ENCODE data around the gene ZBED4.

ZBED4 gene

DNA sequence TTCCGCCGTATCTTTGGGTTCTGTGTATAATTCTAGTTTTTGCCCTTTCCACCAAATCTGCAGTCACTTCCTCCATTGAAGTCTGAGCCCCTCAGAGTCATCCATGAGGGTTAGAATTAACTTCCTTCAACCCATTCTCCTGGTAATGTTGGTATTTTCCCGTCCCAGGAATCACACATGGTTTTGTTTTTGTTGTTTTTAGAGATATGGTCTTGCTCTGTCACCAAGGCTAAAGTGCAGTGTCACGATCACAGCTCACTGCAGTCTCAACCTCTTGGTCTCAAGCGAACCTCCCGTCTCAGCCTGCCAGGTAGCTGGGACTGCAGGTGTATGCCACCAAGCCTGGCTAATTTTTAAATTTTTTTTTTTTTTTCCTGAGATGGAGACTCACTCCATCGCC is 18.7 kb downstream of the ZBED4 start:
- peaks cover 49% of the 10 kb centered on the region for H3K36me3 Mint-ChIP-seq (ENCODE audit: low read depth)
- DNase-seq (no peak), ATAC-seq (no peak)
- H3K4me1 Mint-ChIP-seq: peaks cover 51% of the 10 kb centered on the region
- no peak overlapping the region for H3K27ac Mint-ChIP-seq
- H3K9me3 Mint-ChIP-seq: peaks cover 15% of the 10 kb centered on the region
- H3K27me3 Mint-ChIP-seq: no peaks in the 10 kb centered on the region
- no peak overlapping the region for H3K4me3 Mint-ChIP-seq

DNA sequence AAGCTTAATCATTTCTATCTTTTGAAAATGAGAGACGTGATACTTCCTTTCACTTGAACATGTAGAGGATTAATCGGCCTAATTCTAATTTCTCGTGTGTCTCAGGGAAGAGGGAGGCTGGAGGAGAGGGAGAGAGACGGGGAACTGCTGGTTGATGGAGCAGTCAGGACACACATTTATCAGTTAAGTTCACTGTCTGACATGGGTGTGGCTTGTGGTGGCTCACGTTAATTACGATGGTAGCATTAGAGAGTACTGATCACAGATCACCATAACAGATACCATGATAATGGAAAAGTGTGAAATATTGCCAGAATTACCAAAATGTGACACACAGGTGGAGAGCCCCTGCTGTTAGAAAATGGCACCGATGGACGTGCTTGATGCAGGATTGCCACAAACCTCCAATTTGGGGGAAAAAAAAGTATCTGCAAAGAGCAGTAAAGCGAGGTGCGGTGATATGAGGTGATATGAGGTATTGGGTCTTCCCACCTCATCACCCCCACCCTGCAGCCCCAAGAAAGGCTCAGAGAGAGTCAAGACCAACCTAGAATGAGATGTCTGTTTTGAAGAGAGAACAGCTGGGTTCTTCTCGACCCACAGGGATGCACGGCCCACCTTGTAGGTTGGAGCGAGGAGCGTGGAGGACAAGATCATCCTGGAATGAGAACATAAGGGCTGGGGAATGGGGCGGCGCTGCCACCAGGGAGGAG is 19.7 kb downstream of the ZBED4 start:
- DNase-seq (no peak), ATAC-seq (no peak)
- no peak overlapping the region for H3K4me3 Mint-ChIP-seq
- H3K27ac Mint-ChIP-seq: no peak overlapping the region
- H3K9me3 Mint-ChIP-seq: peaks cover 15% of the 10 kb centered on the region
- H3K36me3 Mint-ChIP-seq (ENCODE audit: low read depth): peaks cover 46% of the 10 kb centered on the region
- H3K4me1 Mint-ChIP-seq: peaks cover 40% of the 10 kb centered on the region
- no peaks in the 10 kb centered on the region for H3K27me3 Mint-ChIP-seq

DNA sequence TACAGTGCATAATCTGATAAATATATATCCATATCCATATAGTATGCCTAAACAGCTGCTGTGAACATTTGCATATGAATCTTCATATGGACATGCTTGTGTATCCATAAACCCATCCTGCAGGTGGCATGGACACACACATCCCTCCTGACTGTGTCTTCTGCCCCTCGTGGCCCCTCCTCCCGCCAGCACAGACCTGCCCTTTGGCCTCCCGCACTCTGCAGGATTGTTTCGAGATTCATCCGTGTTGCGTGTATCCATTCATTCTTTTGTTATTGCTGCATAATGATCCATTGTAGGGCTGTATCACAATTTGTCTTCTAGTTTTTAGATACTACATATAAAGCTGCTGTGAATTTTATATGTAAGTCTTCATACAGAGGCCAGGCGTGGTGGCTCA is 24.0 kb downstream of the ZBED4 start:
- ATAC-seq (no peak), DNase-seq (no peak)
- no peak overlapping the region for H3K27ac Mint-ChIP-seq
- peaks cover 30% of the 10 kb centered on the region for H3K4me1 Mint-ChIP-seq
- no peaks in the 10 kb centered on the region for H3K27me3 Mint-ChIP-seq
- peaks cover 30% of the 10 kb centered on the region for H3K36me3 Mint-ChIP-seq (ENCODE audit: low read depth)
- no peak overlapping the region for H3K4me3 Mint-ChIP-seq
- no peaks in the 10 kb centered on the region for H3K9me3 Mint-ChIP-seq

DNA sequence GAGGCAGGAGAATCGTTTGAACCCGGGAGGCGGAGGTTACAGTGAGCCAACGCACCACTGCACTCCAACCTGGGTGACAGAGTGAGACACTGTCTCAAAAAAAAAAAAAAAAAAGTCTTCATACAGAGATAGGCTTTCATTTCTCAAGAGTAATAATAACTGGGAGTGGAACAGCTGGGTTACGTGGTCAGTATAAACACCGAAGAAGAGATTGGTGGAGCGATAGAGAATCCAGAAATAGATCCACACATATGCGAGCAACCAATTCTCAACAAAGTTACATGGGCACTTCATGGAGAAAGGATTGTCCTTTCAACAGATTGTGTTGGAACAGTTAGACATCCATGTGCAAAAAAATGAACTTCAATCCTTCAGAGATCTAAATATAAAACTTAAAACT is 24.6 kb downstream of the ZBED4 start:
- H3K4me1 Mint-ChIP-seq: peaks cover 28% of the 10 kb centered on the region
- H3K9me3 Mint-ChIP-seq: no peaks in the 10 kb centered on the region
- H3K27ac Mint-ChIP-seq: no peak overlapping the region

DNA sequence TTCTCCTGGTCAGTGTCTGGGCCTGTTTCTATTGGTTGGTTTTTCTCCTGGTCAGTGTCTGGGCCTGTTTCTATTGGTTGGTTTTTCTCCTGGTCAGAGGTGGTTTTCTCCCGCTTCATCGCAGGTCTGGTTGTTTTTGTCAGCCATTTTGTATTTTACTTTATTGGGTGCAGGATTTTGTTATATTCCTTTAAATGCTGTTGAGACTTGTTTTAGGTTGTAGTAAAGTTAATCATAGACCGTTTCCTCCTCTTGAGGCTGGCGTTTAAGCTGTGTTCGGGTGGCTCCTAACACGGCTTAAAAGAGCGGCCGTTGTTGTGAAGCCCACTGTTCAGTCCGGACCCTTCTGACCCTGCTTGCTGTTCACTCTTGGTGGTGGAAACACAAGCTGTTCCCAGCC is 26.2 kb downstream of the ZBED4 start:
- no peak overlapping the region for H3K4me3 Mint-ChIP-seq
- no peaks in the 10 kb centered on the region for H3K27me3 Mint-ChIP-seq
- H3K9me3 Mint-ChIP-seq: no peaks in the 10 kb centered on the region
- H3K4me1 Mint-ChIP-seq: peaks cover 22% of the 10 kb centered on the region
- H3K27ac Mint-ChIP-seq: no peak overlapping the region
- ATAC-seq (no peak), DNase-seq (no peak)
- H3K36me3 Mint-ChIP-seq (ENCODE audit: low read depth): peaks cover 33% of the 10 kb centered on the region

More for the DNA sequence above, 24.6 kb downstream of the ZBED4 start:
- Mint-ChIP-seq H3K4me3 (no peak overlapping the region), H3K27me3 (no peaks in the 10 kb centered on the region), H3K36me3 (ENCODE audit: low read depth) (peaks cover 31% of the 10 kb centered on the region)
- no peak for ATAC-seq
- no peak for DNase-seq

DNA sequence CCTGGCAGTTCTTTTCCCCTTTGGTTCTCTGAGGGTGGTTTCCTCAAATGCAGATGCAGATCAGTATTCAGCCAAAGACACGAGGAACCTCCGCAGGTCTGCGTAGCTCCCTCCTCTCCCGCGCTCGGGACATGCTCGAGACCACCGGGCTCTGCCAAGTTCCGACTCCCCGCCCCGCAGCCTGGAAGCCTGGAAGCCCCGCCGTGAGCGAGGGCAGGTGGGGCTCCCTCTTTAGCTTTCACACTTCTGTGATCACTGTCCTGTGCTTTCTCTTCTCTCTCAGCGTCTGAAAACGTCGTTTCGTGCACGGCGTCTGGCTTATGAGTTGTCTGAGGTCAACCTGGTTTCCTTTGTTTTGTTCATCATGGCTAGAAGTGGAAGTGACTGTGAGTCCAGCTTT is 26.6 kb downstream of the ZBED4 start:
- DNase-seq (no peak), ATAC-seq (no peak)
- Mint-ChIP-seq H3K27me3 (no peaks in the 10 kb centered on the region), H3K36me3 (ENCODE audit: low read depth) (peaks cover 32% of the 10 kb centered on the region), H3K27ac (no peak overlapping the region), H3K4me1 (peaks cover 22% of the 10 kb centered on the region), H3K4me3 (no peak overlapping the region), H3K9me3 (no peaks in the 10 kb centered on the region)

DNA sequence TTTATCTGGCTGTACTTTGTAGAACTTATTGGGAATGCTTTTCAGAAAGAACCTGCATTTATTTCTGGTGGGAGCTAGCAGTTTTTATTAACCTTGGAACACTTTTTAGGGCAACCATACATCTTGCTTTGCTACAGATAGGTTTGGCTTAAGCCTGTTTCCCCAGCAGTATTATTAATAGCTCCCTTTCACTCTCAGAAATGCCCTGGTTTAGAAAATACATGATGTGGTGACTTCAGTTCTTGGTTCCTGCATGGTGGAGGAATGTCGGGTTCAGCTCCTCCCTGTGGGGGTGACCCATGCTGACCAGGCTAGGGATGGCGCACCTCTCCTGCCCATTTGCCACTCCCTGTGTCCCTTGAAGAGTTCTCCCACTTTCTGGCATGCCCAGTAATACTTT is 28.2 kb downstream of the ZBED4 start:
- Mint-ChIP-seq H3K9me3 (no peaks in the 10 kb centered on the region), H3K4me3 (no peak overlapping the region), H3K36me3 (ENCODE audit: low read depth) (peaks cover 41% of the 10 kb centered on the region)

DNA sequence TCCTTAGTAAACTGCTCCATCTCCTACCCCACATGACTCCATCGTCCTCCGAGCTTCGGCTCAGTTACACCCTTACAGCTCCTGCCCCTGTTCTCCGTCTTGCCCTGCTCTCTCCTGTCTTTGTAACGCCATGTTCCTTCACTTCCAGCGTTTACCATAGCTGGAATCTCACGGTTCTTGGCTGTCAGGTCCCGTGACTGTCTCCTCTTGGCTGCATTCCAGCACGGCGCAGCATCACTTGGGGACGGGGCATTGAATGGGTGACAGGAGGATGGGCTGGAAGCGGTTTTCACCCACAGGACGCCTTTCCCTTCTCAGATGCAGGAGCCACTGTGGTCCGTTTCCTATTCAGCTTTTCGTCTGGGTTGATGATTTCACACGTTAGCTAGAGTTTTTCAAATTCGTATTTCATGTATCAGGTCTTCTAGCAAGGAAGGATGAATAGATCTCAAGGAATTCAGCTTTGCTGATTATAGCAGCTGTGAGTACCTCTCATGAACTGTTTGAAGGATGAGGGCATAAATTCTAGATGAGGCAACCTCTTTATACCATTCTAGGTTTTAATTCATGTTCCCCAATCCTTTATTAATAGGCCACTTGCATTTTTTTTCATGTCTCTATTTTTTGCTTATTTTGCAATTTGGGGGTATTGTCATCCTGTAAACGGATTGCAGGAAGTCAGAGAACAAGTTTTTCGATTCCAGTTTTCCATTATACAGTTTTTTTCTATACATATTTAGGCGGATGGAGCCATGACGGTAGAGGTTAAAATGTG is 29.1 kb downstream of the ZBED4 start:
- peaks cover 18% of the 10 kb centered on the region for H3K4me1 Mint-ChIP-seq
- no peaks in the 10 kb centered on the region for H3K9me3 Mint-ChIP-seq
- no peak overlapping the region for H3K27ac Mint-ChIP-seq
- no peaks in the 10 kb centered on the region for H3K27me3 Mint-ChIP-seq
- H3K36me3 Mint-ChIP-seq (ENCODE audit: low read depth): peaks cover 48% of the 10 kb centered on the region
- DNase-seq (no peak), ATAC-seq (no peak)
- H3K4me3 Mint-ChIP-seq: no peak overlapping the region

More for the DNA sequence above, 28.2 kb downstream of the ZBED4 start:
- Mint-ChIP-seq H3K27me3 (no peaks in the 10 kb centered on the region), H3K27ac (no peak overlapping the region), H3K4me1 (peaks cover 18% of the 10 kb centered on the region)
- DNase-seq (no peak), ATAC-seq (no peak)

DNA sequence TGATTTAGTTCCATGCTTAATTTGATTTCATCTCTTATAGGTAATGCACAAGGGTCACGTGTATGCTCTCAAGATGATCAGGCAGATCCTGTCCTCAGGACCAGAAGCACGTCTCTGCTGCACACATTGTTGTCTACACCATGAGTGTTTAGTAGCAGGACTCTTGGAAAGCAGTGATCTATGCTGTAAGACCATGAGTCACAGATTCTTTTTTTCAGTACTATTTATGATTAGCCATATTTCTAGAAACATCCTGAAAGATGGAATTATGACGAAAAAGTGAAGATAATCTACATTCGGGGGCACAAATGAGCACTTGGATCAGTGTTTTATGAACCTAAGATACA is 29.6 kb downstream of the ZBED4 start:
- Mint-ChIP-seq H3K36me3 (ENCODE audit: low read depth) (peaks cover 49% of the 10 kb centered on the region), H3K27ac (no peak overlapping the region), H3K4me3 (no peak overlapping the region), H3K4me1 (peaks cover 18% of the 10 kb centered on the region), H3K27me3 (no peaks in the 10 kb centered on the region), H3K9me3 (no peaks in the 10 kb centered on the region)
- ATAC-seq (no peak), DNase-seq (no peak)

DNA sequence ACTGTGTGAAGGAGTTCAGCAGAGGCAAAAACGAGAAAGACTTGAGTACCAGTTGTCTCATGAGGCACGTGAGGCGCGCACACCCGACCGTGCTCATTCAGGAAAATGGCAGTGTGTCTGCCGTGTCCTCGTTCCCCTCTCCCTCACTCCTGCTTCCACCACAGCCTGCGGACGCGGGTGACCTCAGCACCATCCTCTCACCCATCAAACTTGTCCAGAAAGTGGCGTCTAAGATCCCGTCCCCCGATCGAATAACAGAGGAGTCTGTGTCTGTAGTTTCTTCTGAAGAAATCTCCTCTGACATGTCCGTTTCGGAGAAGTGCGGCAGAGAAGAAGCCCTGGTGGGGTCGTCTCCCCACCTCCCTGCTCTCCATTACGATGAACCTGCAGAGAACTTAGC is 30.4 kb downstream of the ZBED4 start:
- ATAC-seq (no peak), DNase-seq (no peak)
- peaks cover 18% of the 10 kb centered on the region for H3K4me1 Mint-ChIP-seq
- no peaks in the 10 kb centered on the region for H3K27me3 Mint-ChIP-seq
- H3K4me3 Mint-ChIP-seq: no peak overlapping the region
- peaks cover 48% of the 10 kb centered on the region for H3K36me3 Mint-ChIP-seq (ENCODE audit: low read depth)
- H3K9me3 Mint-ChIP-seq: no peaks in the 10 kb centered on the region
- no peak overlapping the region for H3K27ac Mint-ChIP-seq

DNA sequence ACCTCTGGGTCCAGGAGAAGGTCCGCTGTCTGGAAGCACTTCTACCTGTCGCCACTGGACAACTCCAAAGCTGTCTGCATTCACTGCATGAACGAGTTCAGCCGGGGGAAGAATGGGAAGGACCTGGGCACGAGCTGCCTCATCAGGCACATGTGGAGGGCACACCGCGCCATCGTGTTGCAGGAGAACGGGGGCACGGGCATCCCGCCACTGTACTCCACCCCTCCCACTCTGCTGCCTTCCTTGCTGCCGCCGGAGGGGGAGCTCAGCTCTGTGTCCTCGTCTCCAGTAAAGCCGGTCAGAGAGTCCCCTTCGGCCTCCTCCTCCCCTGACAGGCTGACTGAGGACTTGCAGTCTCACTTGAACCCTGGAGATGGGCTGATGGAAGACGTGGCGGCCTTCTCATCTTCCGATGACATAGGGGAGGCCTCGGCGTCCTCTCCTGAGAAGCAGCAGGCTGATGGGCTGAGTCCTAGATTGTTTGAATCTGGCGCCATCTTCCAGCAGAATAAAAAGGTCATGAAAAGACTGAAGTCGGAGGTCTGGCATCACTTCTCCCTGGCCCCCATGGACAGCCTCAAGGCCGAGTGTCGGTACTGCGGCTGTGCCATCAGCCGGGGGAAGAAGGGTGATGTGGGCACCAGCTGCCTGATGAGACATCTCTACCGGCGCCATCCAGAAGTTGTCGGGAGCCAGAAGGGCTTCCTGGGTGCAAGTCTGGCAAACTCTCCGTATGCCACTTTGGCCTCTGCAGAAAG is 31.0 kb downstream of the ZBED4 start:
- Mint-ChIP-seq H3K27ac (no peak overlapping the region), H3K4me1 (peaks cover 18% of the 10 kb centered on the region), H3K27me3 (no peaks in the 10 kb centered on the region), H3K4me3 (no peak overlapping the region), H3K36me3 (ENCODE audit: low read depth) (peaks cover 51% of the 10 kb centered on the region), H3K9me3 (no peaks in the 10 kb centered on the region)
- DNase-seq (no peak), ATAC-seq (no peak)

DNA sequence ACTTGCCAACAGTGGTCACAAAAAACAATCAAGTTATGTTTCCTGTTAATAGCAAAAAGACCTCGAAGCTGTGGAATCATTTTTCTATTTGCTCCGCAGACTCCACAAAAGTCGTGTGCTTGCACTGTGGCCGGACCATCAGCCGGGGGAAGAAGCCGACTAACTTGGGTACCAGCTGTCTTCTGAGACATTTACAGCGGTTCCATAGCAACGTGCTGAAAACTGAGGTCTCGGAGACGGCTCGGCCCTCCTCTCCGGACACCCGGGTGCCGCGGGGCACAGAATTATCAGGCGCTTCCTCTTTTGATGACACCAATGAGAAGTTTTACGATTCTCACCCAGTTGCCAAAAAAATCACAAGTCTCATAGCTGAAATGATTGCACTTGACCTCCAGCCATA is 31.6 kb downstream of the ZBED4 start:
- H3K27ac Mint-ChIP-seq: no peak overlapping the region
- no peak for DNase-seq
- H3K9me3 Mint-ChIP-seq: no peaks in the 10 kb centered on the region
- H3K36me3 Mint-ChIP-seq (ENCODE audit: low read depth): peaks cover 57% of the 10 kb centered on the region
- no peaks in the 10 kb centered on the region for H3K27me3 Mint-ChIP-seq
- no peak overlapping the region for H3K4me3 Mint-ChIP-seq
- ATAC-seq: no peak
- peaks cover 12% of the 10 kb centered on the region for H3K4me1 Mint-ChIP-seq

DNA sequence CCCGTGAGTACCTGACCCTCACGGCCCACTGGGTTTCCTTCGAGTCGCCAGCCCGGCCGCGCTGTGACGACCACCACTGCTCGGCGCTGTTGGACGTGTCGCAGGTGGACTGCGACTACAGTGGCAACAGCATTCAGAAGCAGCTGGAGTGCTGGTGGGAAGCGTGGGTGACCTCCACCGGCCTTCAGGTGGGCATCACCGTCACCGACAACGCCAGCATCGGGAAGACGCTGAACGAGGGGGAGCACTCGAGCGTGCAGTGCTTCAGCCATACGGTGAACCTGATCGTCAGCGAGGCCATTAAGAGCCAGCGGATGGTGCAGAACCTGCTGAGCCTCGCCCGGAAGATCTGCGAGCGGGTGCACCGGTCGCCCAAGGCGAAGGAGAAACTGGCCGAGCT is 32.2 kb downstream of the ZBED4 start:
- ATAC-seq: no peak
- no peak overlapping the region for H3K27ac Mint-ChIP-seq
- DNase-seq: no peak
- H3K4me1 Mint-ChIP-seq: peaks cover 9% of the 10 kb centered on the region
- no peaks in the 10 kb centered on the region for H3K27me3 Mint-ChIP-seq
- H3K4me3 Mint-ChIP-seq: no peak overlapping the region
- H3K9me3 Mint-ChIP-seq: no peaks in the 10 kb centered on the region
- peaks cover 59% of the 10 kb centered on the region for H3K36me3 Mint-ChIP-seq (ENCODE audit: low read depth)

DNA sequence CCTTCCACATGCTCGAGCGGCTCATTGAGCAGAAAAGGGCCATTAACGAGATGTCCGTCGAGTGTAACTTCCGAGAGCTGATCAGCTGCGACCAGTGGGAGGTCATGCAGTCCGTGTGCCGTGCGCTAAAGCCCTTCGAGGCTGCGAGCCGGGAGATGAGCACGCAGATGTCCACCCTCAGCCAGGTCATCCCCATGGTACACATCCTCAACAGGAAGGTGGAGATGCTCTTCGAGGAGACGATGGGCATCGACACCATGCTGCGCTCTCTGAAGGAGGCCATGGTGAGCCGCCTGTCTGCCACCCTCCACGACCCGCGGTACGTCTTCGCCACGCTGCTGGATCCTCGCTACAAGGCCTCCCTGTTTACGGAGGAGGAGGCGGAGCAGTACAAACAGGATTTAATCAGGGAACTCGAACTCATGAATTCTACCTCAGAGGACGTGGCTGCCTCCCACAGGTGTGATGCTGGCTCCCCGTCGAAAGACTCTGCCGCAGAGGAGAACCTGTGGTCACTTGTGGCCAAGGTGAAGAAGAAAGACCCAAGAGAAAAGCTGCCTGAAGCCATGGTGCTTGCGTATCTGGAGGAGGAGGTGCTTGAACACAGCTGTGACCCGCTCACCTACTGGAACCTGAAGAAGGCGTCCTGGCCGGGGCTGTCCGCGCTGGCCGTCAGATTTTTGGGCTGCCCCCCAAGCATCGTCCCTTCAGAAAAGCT is 32.9 kb downstream of the ZBED4 start:
- DNase-seq: no peak
- no peak overlapping the region for H3K4me3 Mint-ChIP-seq
- H3K27ac Mint-ChIP-seq: no peak overlapping the region
- H3K27me3 Mint-ChIP-seq: no peaks in the 10 kb centered on the region
- H3K36me3 Mint-ChIP-seq (ENCODE audit: low read depth): peaks cover 65% of the 10 kb centered on the region
- peaks cover 6% of the 10 kb centered on the region for H3K4me1 Mint-ChIP-seq
- H3K9me3 Mint-ChIP-seq: peaks cover 5% of the 10 kb centered on the region
- ATAC-seq: no peak

Measured in activated naive CD8-positive, alpha-beta T cell treated with anti-CD3 and anti-CD28 coated beads, Interleukin-2, amount 50 U/mL, for 24 hours (primary cell).